Neural crest cell (in vitro differentiated cells): ENCODE measurements around the gene RUNX3. TPM values are rescaled to one million over a fixed set of nuclear protein-coding genes. Genes with fewer than 3 reads are reported as not detected.

Source experiments
- DNase-seq: peaks from one replicate; pipeline ENCODE4 v3.0.0; 2021; ENCODE audit warnings: low read depth, mixed read lengths, low spot score
- H3K27ac Mint-ChIP-seq: one replicate; pipeline ENCODE4 v1.8.0; 2021; ENCODE audit warnings: mild to moderate bottlenecking, mixed read lengths; ENCODE audit not compliant: unreplicated experiment
- H3K27me3 Mint-ChIP-seq: 2 replicates; pipeline ENCODE4 v1.8.0; 2021; ENCODE audit warnings: low read depth, mild to moderate bottlenecking, mixed read lengths
- H3K36me3 Mint-ChIP-seq: 2 replicates; pipeline ENCODE4 v1.8.0; 2021; ENCODE audit warnings: low read depth, mild to moderate bottlenecking, mixed read lengths
- H3K4me1 Mint-ChIP-seq: 2 replicates; pipeline ENCODE4 v1.8.0; 2021; ENCODE audit warnings: mixed read lengths
- H3K4me3 Mint-ChIP-seq: one replicate; pipeline ENCODE4 v1.8.0; 2021; ENCODE audit warnings: mild to moderate bottlenecking, mixed read lengths
- H3K9me3 Mint-ChIP-seq: 2 replicates; pipeline ENCODE4 v1.8.0; 2021; ENCODE audit warnings: mixed read lengths
- total RNA-seq: library from RNA; stranded (reverse); gene quantifications from 2 replicates; pipeline ENCODE4 v1.2.1, GENCODE V29; 2021
- TF ChIP-seq, protein P1 (sequence below): fragments of 200-600 bp; sonication (generic); conservative IDR thresholded peaks from 2 replicates; pipeline ENCODE4 v1.5.0; 2021; ENCODE audit warnings: antibody characterized with exemption, mild to moderate bottlenecking

The RUNX3 gene
- total RNA-seq, 1 donor from 2014 or later = 0.16 TPM

GRCh38 chr1:24946861-24947658 lies 17.0 kb upstream of the RUNX3 start:
- Mint-ChIP-seq H3K36me3 (no peaks in the 10 kb centered on the region), H3K4me1 (peaks cover 26% of the 10 kb centered on the region), H3K4me3 (no peak overlapping the region), H3K27ac (no peak overlapping the region), H3K27me3 (no peaks in the 10 kb centered on the region), H3K9me3 (no peaks in the 10 kb centered on the region)
- DNase-seq = no peak
- TF ChIP-seq, protein P1, sequence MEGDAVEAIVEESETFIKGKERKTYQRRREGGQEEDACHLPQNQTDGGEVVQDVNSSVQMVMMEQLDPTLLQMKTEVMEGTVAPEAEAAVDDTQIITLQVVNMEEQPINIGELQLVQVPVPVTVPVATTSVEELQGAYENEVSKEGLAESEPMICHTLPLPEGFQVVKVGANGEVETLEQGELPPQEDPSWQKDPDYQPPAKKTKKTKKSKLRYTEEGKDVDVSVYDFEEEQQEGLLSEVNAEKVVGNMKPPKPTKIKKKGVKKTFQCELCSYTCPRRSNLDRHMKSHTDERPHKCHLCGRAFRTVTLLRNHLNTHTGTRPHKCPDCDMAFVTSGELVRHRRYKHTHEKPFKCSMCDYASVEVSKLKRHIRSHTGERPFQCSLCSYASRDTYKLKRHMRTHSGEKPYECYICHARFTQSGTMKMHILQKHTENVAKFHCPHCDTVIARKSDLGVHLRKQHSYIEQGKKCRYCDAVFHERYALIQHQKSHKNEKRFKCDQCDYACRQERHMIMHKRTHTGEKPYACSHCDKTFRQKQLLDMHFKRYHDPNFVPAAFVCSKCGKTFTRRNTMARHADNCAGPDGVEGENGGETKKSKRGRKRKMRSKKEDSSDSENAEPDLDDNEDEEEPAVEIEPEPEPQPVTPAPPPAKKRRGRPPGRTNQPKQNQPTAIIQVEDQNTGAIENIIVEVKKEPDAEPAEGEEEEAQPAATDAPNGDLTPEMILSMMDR = no peak

GRCh38 chr1:24945354-24946326 lies 15.6 kb upstream of the RUNX3 start:
- TF ChIP-seq, protein P1 = no peak
- Mint-ChIP-seq H3K4me1 (peaks cover 29% of the 10 kb centered on the region), H3K27ac (peak overlapping the region; percentile 16), H3K9me3 (no peaks in the 10 kb centered on the region), H3K27me3 (no peaks in the 10 kb centered on the region), H3K4me3 (no peak overlapping the region), H3K36me3 (no peaks in the 10 kb centered on the region)
- DNase-seq = no peak

DNA sequence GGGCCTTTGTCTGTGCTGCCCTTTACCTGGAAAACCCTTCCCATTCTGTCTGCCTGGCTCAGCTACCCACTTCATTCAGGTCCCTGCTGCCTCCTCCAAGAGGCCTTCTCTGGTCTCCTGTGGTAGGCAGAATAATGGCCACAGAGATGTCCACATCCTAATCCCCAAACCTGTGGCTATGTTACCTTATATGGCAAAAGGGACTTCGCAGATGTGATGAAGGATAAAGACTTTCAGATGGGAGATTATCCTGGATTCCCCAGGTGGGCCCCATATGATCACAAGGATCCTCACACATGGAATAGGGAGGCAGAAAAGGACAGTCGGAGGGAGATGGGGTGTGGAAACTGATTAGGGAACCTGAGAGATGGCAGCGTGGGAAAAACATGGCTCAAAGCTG lies 14.2 kb upstream of the RUNX3 start:
- H3K36me3 Mint-ChIP-seq = no peaks in the 10 kb centered on the region
- H3K4me1 Mint-ChIP-seq = peaks cover 29% of the 10 kb centered on the region
- H3K27me3 Mint-ChIP-seq = no peaks in the 10 kb centered on the region
- TF ChIP-seq, protein P1 = no peak
- H3K27ac Mint-ChIP-seq = peak overlapping the region; percentile 64
- H3K4me3 Mint-ChIP-seq = no peak overlapping the region
- no peak for DNase-seq
- no peaks in the 10 kb centered on the region for H3K9me3 Mint-ChIP-seq

DNA sequence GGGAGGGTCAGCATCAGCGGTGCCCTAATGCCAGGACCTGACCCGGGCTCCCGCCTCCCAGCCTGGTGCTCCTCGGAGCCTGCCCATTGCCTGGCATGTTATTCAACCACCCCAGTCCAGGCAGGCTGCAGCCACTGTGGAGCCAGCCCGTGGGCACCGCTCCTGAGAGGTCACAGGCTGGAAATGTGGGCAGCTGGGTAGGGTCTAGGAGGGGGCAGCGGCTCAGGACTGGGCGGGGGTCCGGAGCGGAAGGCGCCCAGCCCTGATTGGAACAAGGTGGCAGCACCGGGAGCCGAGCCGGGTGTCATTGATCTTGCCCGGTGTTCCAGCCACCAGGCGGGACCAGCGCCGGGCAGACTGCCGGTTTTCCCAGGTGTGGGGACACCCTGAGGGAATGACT lies 12.7 kb upstream of the RUNX3 start:
- no peak overlapping the region for H3K4me3 Mint-ChIP-seq
- no peak overlapping the region for H3K27ac Mint-ChIP-seq
- DNase-seq = no peak
- H3K36me3 Mint-ChIP-seq = no peaks in the 10 kb centered on the region
- peaks cover 22% of the 10 kb centered on the region for H3K4me1 Mint-ChIP-seq
- H3K9me3 Mint-ChIP-seq = no peaks in the 10 kb centered on the region
- TF ChIP-seq, protein P1 = no peak
- no peaks in the 10 kb centered on the region for H3K27me3 Mint-ChIP-seq

DNA sequence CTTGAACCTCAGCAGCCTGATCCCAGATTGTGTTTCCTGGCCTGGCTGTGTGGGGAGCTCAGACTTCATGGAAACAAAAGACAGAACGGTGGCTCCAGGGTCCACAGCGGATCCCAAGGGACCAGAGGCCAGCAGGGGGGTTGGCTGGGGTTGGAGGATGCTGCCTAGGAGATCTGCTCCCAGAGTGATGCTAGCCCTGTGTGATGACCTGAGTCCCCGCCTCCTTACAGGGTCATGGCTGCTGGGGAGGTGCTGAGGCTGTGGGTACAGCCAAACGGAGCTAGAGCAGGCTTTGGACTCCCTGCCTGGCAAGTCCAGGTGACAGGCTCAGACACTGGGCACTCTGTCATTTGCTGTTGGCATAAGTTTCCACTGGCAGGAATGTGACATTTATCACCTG lies 11.5 kb upstream of the RUNX3 start:
- no peak overlapping the region for H3K4me3 Mint-ChIP-seq
- H3K27ac Mint-ChIP-seq = no peak overlapping the region
- no peaks in the 10 kb centered on the region for H3K36me3 Mint-ChIP-seq
- no peak for DNase-seq
- no peaks in the 10 kb centered on the region for H3K9me3 Mint-ChIP-seq
- peaks cover 22% of the 10 kb centered on the region for H3K4me1 Mint-ChIP-seq
- peaks cover 2% of the 10 kb centered on the region for H3K27me3 Mint-ChIP-seq
- TF ChIP-seq, protein P1 = no peak
